Panc1 (cell line): ENCODE data around the gene CDC42EP4.

Experiments used
- POLR2AphosphoS5 ChIP-seq: IDR thresholded peaks from 2 replicates; pipeline ENCODE4 v1.6.1; 2012; ENCODE audit warnings: mild to moderate bottlenecking, low read depth, low read length, moderate library complexity
- SIN3A ChIP-seq: IDR thresholded peaks from 2 replicates; pipeline ENCODE4 v1.6.1; 2012; ENCODE audit warnings: low read depth, mild to moderate bottlenecking, low read length, moderate library complexity, borderline replicate concordance; ENCODE audit not compliant: insufficient read depth
- TCF7L2 ChIP-seq: IDR thresholded peaks from 2 replicates; pipeline ENCODE4 v1.6.1; 2011; ENCODE audit warnings: mild to moderate bottlenecking, low read depth, low read length, inconsistent platforms
- TF ChIP-seq, protein P1 (sequence below): fragments of 450-650 bp; IDR thresholded peaks from 2 replicates; pipeline ENCODE4 v1.5.1; 2017; ENCODE audit warnings: mild to moderate bottlenecking
- TF ChIP-seq, protein P2 (sequence below), 2 experiments: IDR thresholded peaks; 2 replicates each; pipeline ENCODE4 v1.6.1; 2011 to 2012; ENCODE audit warnings: low read depth in 2 of 2, control low read depth in 1 of 2, low read length in 1 of 2, mild to moderate bottlenecking in 1 of 2, moderate library complexity in 1 of 2; ENCODE audit not compliant: insufficient read depth in 1 of 2

DNA sequence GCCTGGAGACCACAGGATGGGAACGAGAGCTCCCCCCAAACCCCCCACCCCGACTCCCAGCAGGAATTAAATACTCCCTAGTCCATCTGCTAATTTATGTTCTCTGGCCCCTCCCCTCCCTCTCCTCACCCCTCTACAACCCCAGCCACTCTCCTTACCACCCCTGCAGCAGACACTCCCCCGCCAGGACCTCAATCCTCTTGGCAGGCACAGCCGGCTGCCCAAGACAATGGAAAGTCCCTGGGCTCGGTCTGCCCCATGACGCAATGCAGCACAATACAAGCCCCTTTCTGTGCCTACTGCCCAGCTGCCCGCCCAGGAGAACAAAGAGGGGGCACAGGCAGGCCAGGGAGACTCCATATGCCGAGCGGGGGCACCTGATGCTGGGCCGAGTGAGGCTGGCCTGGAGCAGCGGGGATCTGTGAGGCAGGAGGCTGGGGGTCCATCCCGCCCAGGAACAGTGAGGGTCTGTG is 30.3 kb upstream of the CDC42EP4 start:
- TF ChIP-seq, protein P1, sequence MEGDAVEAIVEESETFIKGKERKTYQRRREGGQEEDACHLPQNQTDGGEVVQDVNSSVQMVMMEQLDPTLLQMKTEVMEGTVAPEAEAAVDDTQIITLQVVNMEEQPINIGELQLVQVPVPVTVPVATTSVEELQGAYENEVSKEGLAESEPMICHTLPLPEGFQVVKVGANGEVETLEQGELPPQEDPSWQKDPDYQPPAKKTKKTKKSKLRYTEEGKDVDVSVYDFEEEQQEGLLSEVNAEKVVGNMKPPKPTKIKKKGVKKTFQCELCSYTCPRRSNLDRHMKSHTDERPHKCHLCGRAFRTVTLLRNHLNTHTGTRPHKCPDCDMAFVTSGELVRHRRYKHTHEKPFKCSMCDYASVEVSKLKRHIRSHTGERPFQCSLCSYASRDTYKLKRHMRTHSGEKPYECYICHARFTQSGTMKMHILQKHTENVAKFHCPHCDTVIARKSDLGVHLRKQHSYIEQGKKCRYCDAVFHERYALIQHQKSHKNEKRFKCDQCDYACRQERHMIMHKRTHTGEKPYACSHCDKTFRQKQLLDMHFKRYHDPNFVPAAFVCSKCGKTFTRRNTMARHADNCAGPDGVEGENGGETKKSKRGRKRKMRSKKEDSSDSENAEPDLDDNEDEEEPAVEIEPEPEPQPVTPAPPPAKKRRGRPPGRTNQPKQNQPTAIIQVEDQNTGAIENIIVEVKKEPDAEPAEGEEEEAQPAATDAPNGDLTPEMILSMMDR, result no peak
- TF ChIP-seq, protein P2, sequence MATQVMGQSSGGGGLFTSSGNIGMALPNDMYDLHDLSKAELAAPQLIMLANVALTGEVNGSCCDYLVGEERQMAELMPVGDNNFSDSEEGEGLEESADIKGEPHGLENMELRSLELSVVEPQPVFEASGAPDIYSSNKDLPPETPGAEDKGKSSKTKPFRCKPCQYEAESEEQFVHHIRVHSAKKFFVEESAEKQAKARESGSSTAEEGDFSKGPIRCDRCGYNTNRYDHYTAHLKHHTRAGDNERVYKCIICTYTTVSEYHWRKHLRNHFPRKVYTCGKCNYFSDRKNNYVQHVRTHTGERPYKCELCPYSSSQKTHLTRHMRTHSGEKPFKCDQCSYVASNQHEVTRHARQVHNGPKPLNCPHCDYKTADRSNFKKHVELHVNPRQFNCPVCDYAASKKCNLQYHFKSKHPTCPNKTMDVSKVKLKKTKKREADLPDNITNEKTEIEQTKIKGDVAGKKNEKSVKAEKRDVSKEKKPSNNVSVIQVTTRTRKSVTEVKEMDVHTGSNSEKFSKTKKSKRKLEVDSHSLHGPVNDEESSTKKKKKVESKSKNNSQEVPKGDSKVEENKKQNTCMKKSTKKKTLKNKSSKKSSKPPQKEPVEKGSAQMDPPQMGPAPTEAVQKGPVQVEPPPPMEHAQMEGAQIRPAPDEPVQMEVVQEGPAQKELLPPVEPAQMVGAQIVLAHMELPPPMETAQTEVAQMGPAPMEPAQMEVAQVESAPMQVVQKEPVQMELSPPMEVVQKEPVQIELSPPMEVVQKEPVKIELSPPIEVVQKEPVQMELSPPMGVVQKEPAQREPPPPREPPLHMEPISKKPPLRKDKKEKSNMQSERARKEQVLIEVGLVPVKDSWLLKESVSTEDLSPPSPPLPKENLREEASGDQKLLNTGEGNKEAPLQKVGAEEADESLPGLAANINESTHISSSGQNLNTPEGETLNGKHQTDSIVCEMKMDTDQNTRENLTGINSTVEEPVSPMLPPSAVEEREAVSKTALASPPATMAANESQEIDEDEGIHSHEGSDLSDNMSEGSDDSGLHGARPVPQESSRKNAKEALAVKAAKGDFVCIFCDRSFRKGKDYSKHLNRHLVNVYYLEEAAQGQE (IDR thresholded peaks at IDR 0.05; ENCODE audit: insufficient read depth in 1 of 2, low read depth in 2 of 2, low read length in 1 of 2), result no peak
- TF ChIP-seq POLR2AphosphoS5, result no peak; the same call in 1 of the 2 replicates
- no peak for TF ChIP-seq SIN3A
- no peak for TF ChIP-seq TCF7L2
